Cardiac fibroblast (primary cell): Measurements from ENCODE around the gene OPRM1.

ENCODE experiments used
- DNase-seq, 2 donors: peaks; one replicate each; pipeline versions ENCODE4 v3.0.0 to v3.0.0-alpha.2; 2010; ENCODE audit warnings: low read depth in 2 of 2
- H3K4me3 ChIP-seq, 2 donors: replicated peaks in 1 of 2; 1 replicate in 1 of 2; 2 replicates in 1 of 2; pipeline ENCODE4 v1.5.1; 2011; ENCODE audit warnings: low read depth in 2 of 2, low read length in 2 of 2, mild to moderate bottlenecking in 2 of 2, moderate library complexity in 1 of 2
- TF ChIP-seq, protein P1 (sequence below): IDR thresholded peaks from one replicate; pipeline ENCODE4 v1.5.1; 2011; ENCODE audit warnings: low read depth, mild to moderate bottlenecking, low read length, inconsistent platforms

The OPRM1 gene

GRCh38 chr6:154223296-154223695, 184.3 kb downstream of the OPRM1 start:
- TF ChIP-seq, protein P1, sequence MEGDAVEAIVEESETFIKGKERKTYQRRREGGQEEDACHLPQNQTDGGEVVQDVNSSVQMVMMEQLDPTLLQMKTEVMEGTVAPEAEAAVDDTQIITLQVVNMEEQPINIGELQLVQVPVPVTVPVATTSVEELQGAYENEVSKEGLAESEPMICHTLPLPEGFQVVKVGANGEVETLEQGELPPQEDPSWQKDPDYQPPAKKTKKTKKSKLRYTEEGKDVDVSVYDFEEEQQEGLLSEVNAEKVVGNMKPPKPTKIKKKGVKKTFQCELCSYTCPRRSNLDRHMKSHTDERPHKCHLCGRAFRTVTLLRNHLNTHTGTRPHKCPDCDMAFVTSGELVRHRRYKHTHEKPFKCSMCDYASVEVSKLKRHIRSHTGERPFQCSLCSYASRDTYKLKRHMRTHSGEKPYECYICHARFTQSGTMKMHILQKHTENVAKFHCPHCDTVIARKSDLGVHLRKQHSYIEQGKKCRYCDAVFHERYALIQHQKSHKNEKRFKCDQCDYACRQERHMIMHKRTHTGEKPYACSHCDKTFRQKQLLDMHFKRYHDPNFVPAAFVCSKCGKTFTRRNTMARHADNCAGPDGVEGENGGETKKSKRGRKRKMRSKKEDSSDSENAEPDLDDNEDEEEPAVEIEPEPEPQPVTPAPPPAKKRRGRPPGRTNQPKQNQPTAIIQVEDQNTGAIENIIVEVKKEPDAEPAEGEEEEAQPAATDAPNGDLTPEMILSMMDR, result no peak
- H3K4me3 ChIP-seq, result no peak overlapping the region
- DNase-seq, result no peak

DNA sequence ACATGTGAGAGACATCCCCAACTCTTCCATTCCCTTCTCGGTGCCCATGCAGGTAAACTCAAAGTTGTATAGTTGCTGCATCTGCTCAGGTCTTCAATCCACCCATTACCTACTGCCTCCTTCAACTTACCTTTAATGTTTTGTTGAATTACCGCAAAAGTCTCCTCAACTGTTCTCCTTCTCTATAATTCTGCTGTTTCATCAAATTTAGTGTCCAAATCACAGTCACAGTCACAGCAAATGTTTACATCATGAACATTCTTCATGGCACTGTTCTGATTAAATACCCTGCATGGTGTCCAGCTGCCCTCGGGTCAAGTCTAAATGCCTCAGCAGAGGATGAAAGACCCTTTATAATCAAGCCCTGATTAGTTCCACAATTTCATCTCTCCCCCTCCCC, 187.4 kb downstream of the OPRM1 start:
- H3K4me3 ChIP-seq, result no peak overlapping the region
- TF ChIP-seq, protein P1, result no peak
- DNase-seq, result no peak

DNA sequence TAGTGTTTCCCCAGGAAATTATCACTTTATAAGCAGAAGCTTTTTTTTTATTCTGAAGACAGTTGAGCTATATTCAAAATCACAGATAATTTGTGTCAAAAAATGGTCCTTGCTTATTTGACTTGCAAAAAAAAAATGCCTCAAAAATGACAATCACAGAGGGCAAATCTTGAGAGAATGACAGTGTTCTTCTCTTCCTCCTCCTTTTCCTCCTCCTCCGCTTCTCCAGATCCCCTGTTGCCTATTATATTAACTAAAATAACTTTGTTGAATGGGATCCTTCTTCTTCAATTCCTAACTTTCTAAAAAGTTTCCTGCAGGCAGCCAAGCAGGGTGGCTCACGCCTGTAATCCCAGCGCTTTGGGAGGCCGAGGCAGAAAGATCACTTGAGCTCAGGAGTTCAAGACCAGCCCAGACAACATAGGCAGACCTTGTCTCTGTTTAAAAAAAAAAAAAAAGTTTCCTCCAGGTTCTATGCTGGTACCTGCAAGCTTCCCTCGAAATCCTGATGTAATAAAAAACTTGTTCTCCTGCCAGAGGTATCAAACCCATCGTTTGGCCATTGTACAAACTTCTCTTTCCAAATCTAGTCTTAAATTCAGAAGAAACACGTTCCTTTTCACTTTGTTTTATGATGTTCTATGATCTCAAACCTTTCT, 189.0 kb downstream of the OPRM1 start:
- TF ChIP-seq, protein P1, result no peak
- no peak overlapping the region for H3K4me3 ChIP-seq
- no peak for DNase-seq

- no peak overlapping the region for H3K4me3 ChIP-seq
- no peak for DNase-seq
- TF ChIP-seq, protein P1, result no peak
Observed at GRCh38 chr6:154228521-154228905, 189.5 kb downstream of the OPRM1 start.

GRCh38 chr6:154229786-154230185, 190.7 kb downstream of the OPRM1 start:
- TF ChIP-seq, protein P1, result no peak
- no peak overlapping the region for H3K4me3 ChIP-seq
- no peak for DNase-seq

DNA sequence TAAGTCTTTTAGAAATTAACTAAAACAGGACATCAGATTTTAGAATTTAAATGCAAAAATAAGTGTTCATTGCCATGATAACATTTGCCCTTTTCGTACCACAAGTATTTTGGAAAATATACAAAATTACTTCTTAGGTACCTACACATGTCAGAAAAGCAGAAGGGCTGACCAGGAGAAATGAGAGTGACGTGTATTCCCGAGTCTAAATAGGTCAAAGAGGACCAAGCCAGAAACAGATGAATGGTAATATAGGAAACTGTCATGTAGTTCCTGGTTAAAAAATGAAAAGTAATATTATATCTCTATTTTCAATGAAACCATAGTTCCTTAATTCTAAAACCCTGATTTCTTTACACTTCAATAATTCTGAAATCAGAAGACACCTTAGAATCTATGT, 191.4 kb downstream of the OPRM1 start:
- H3K4me3 ChIP-seq, result no peak overlapping the region
- TF ChIP-seq, protein P1, result no peak
- no peak for DNase-seq
